C4-2B (cell line): ENCODE data around the gene SLC7A4.

Experiments
- H3K27ac ChIP-seq: fragments of 450-650 bp; 2 replicates; pipeline ENCODE4 v1.5.1; 2017
- CTCF ChIP-seq: fragments of 450-650 bp; conservative IDR thresholded peaks from 2 replicates; pipeline ENCODE4 v1.5.1; 2017; ENCODE audit warnings: mild to moderate bottlenecking
- ZFX ChIP-seq: fragments of 450-650 bp; IDR thresholded peaks from 2 replicates; pipeline ENCODE4 v1.6.1; 2017

Gene SLC7A4

GRCh38 chr22:21032037-21032867, at the start of gene SLC7A4:
Gene SLC7A4, minus strand, starts transcription at chr22:21032561. Its CDS starts 749 bp downstream, at chr22:21031812.
- TF ChIP-seq CTCF (no peak), ZFX (no peak)
- H3K27ac ChIP-seq, result no peak within 1 kb of the TSS

GRCh38 chr22:21080435-21081137, 48.2 kb upstream of the SLC7A4 start:
- TF ChIP-seq ZFX (no peak), CTCF (no peak)
- H3K27ac ChIP-seq, result no peak overlapping the region

DNA sequence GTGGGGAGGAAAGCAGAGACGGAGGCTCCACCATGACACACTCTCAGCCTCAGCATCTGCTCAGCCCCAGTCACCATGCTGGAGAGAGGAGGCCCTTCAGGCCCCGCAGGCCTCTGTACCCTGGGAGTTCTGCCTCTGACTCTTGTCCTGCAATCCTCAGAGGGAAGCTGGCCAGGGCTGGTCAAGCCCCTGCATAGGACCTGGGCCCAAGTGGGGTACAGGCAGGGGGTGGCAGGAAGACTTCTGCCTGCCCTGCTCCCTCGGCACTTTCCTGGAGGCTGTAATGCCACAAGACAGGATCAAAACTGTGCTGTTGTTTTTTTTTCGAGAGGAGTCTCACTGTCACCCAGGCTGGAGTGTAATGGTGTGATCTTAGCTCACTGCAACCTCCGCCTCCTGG, 47.1 kb upstream of the SLC7A4 start:
- TF ChIP-seq CTCF, result no peak
- TF ChIP-seq ZFX, result no peak
- H3K27ac ChIP-seq, result no peak overlapping the region

DNA sequence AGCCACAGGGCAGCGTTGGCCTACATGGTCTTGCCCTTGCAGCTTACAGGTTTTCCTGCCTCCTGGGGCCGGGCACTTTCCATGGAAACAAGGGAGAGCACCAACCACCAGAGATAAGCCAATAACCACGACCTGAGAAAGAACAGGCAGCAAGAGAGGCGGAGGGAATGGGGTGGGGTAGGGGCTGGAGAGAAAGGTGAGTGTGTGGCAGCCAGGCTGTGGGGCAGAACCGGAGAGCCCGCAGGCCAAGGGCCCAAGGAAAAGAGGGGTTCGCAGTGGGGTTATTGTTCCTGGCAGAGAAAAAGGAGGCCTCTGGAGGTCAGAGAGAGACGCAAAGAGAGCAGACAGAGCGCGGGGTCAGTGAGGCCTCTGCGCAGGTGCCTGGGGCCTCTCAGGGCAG, 46.6 kb upstream of the SLC7A4 start:
- no peak for TF ChIP-seq CTCF
- TF ChIP-seq ZFX, result no peak

GRCh38 chr22:21077884-21078508, 45.6 kb upstream of the SLC7A4 start:
- no peak for TF ChIP-seq CTCF
- no peak for TF ChIP-seq ZFX
- no peak overlapping the region for H3K27ac ChIP-seq

More for the DNA sequence above, 46.6 kb upstream of the SLC7A4 start:
- H3K27ac ChIP-seq, result no peak overlapping the region

DNA sequence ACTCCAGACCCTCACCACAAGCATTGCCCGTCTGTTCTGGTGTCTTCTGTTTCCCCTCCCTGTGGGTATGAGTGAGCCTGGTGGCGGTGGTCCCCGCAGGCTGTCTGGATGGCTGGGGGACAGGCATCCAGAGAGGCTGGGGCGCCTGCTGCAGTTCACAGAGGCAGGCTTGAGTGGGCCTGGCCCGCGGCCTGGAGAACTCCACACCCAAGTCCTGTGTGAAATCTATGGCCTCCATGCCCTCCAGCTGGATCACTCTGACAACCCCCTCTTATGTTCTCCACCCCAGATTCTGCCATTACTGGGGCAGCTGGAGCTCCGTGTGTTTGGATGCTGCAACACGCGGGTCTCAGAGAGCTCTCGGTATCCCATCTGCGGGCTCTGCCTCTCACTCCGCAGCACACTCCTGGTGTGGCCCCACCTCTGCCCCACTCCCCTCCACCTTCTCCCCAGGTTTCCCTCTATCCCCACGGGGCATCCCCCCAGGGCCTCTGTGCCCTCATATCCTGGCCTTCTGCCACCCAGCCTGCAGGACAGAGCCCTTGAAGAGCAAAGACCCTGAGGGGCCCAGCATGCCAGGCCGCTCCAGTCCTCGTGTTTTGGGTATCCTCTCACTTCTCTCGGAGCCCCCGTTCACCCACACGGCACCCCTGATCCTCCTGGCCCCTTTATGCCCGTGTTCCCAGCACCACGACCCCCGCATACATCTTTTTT, 44.7 kb upstream of the SLC7A4 start:
- no peak for TF ChIP-seq CTCF
- H3K27ac ChIP-seq, result no peak overlapping the region
